GM18505 (cell line): Measurements from ENCODE around the gene HHIP.

Experiments used
- ATAC-seq: cut with Tn5 transposase; IDR thresholded peaks from one replicate; pipeline ENCODE4 v1.9.1; 2021; ENCODE audit not compliant: unreplicated experiment
- POLR2A ChIP-seq: IDR thresholded peaks from 4 replicates; pipeline ENCODE4 v1.6.1; 2011; ENCODE audit warnings: borderline replicate concordance; ENCODE audit not compliant: insufficient read depth, insufficient read length; ENCODE audit errors: extremely low read depth

HHIP gene

DNA sequence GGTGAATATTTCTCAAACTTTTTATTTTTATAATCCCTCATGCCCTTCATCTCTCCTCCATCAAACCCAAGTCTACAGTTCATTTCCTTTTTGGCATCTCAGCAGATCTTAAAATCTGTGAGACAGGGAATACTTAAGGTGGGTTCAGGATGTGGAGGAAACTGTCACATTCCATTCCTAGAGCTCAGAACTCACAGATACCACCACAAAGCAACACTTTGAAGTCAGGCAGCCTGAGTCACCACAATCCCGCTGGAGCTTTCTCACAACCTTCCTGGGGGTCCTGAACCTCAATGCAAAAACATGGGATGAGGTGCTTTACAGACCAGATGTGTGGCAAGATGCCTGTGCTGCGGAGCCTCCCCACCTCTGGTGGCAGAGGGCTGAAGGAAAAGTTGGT, 63.2 kb downstream of the HHIP start:
- no peak for ATAC-seq
- TF ChIP-seq POLR2A: no peak

GRCh38 chr4:144709793-144710525, 64.0 kb downstream of the HHIP start:
- ATAC-seq: no peak
- TF ChIP-seq POLR2A: no peak

DNA sequence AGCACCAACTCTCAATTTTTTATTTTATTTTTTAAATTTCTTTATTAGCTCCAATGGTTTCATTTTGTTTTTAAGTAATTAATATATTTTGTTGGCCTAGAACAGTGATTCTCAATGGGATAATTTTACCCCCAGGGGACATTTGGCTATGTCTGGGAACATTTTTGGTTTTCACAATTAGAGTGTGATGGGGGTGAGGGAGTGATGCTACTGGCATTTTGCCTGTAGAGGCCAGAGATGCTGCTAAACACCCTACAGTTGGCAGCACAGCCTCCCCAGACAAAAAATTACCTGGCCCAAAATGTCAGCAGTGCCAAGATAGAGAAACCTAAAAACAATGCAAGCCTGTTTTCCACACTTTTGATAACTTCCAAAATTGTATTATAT, 64.6 kb downstream of the HHIP start:
- ATAC-seq: no peak
- no peak for TF ChIP-seq POLR2A

GRCh38 chr4:144711700-144712456, 65.9 kb downstream of the HHIP start:
- ATAC-seq: no peak
- no peak for TF ChIP-seq POLR2A

DNA sequence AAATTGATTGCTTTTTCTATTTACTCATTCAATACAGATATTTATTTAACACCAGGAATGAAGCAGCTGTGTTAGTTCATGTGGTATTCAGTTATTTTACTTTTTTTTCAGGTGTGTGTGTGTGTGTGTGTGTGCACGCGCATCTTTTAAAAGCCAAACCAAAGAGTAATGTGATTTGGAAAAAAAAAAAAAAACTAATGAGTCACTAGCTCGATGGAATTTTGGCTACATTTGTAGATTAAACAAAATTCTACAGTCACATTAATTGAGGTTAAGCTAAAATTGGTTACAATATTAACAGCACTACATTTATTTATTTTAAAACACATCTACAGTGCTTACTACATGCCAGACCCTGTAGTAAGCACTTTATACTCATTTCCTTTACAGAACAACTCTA, 66.8 kb downstream of the HHIP start:
- no peak for TF ChIP-seq POLR2A
- no peak for ATAC-seq

GRCh38 chr4:144714166-144714565, 68.2 kb downstream of the HHIP start:
- TF ChIP-seq POLR2A: no peak
- ATAC-seq: no peak

- TF ChIP-seq POLR2A: no peak
- peak; percentile 80 for ATAC-seq
Observed at GRCh38 chr4:144715230-144715629, 69.3 kb downstream of the HHIP start.

DNA sequence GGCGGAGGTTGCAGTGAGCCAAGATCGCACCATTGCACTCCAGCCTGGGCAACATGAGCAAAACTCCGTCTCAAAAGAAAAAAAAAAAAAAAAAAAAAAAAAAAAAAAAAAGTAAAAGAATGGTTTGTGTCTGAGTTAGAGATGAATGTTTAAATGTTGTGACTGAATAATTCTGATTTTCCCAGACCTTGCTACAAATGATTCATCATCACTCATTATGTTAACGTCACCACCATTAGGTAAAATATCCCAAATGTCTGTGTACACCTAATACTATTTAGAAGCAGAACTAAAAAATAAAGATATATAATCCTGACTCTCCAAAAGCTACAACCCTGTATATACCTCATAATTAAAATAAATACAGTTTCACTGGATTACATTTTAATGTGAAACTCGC, 70.8 kb downstream of the HHIP start:
- ATAC-seq: no peak
- no peak for TF ChIP-seq POLR2A

DNA sequence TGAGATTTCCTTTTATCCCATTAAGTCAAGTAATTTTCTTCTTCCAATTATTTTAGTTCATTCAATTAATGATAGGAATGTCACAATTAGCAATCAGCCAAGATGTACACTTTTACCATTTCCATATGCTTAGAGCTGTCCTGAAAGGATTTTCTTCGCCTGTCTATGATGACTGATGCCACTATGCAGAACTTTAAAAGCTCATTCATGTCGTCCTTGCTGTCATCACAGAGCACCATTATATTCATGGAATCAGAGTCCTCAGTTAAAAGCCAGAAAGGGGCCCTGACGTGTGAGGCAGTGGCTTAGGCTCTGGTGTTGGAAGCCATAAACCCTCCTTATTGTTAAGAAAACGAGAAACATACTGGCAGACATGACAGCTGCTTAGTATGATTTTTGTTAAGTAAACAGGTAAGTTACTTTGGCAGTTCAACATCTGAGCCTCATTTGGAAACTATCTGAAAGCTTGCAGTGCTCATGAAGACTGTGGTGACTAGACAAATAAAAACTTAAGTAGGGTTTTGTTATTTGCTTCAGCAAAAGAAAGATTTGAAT, 73.1 kb downstream of the HHIP start:
- ATAC-seq: no peak
- TF ChIP-seq POLR2A: no peak

GRCh38 chr4:144720491-144720890, 74.5 kb downstream of the HHIP start:
- no peak for TF ChIP-seq POLR2A

GRCh38 chr4:144721994-144722393, 76.0 kb downstream of the HHIP start:
- ATAC-seq: no peak
- TF ChIP-seq POLR2A: no peak

More at GRCh38 chr4:144720491-144720890, 74.5 kb downstream of the HHIP start:
- ATAC-seq: no peak

GRCh38 chr4:144723471-144723870, 77.5 kb downstream of the HHIP start:
- TF ChIP-seq POLR2A: no peak
- ATAC-seq: no peak

- TF ChIP-seq POLR2A: no peak
- no peak for ATAC-seq
Observed at GRCh38 chr4:144729175-144729574, 83.2 kb downstream of the HHIP start.
